CD8-positive, alpha-beta memory T cell (primary cell): ENCODE data around the gene OSCAR. TPM values are rescaled to one million over a fixed set of nuclear protein-coding genes. Genes with fewer than 3 reads are reported as not detected.

Experiments used
- CTCF ChIA-PET: fragments of 350-600 bp; sonication (Branson Sonifier 250); formaldehyde crosslinking; loops from one replicate; lab custom pipeline; 2021; ENCODE audit warnings: antibody characterized with exemption; lab: Charles Lee
- POLR2A ChIA-PET: fragments of 350-600 bp; sonication (Branson Sonifier 250); formaldehyde crosslinking; loops from one replicate; lab custom pipeline; 2021; ENCODE audit warnings: antibody characterized with exemption; lab: Charles Lee
- DNase-seq, 5 donors: peaks; one replicate each; pipeline versions ENCODE4 v3.0.0 to v3.0.0-alpha.2; 2020 to 2022; ENCODE audit warnings: mixed read lengths in 1 of 5
- H3K27ac ChIP-seq: one replicate; pipeline ENCODE4 v1.7.0; 2013; ENCODE audit warnings: low read depth, mild to moderate bottlenecking, low read length, moderate library complexity
- H3K27me3 ChIP-seq: 2 replicates; pipeline ENCODE4 v1.7.0; 2013; ENCODE audit warnings: low read length, mild to moderate bottlenecking; ENCODE audit not compliant: insufficient read depth, poor library complexity, severe bottlenecking
- H3K36me3 ChIP-seq: 2 replicates; pipeline ENCODE4 v1.7.0; 2013; ENCODE audit warnings: mild to moderate bottlenecking, low read length, moderate library complexity; ENCODE audit not compliant: insufficient read depth
- H3K4me1 ChIP-seq: 2 replicates; pipeline ENCODE4 v1.7.0; 2013; ENCODE audit warnings: mild to moderate bottlenecking, low read length, moderate library complexity; ENCODE audit not compliant: insufficient read depth
- H3K4me3 ChIP-seq: 2 replicates; pipeline ENCODE4 v1.7.0; 2013; ENCODE audit warnings: mild to moderate bottlenecking, low read length
- H3K9me3 ChIP-seq: 2 replicates; pipeline ENCODE4 v1.7.0; 2013; ENCODE audit warnings: mild to moderate bottlenecking, low read length
- H3K27ac Mint-ChIP-seq, 8 donors: one replicate each; pipeline ENCODE4 v1.8.0; 2020 to 2021; ENCODE audit warnings: mixed read lengths in 8 of 8, mild to moderate bottlenecking in 6 of 8, inconsistent platforms in 3 of 8, moderate library complexity in 3 of 8
- H3K27me3 Mint-ChIP-seq, 2 donors: one replicate each; pipeline ENCODE4 v1.8.0; 2020 to 2021; ENCODE audit warnings: mixed read lengths in 2 of 2, mild to moderate bottlenecking in 1 of 2, moderate library complexity in 1 of 2
- H3K36me3 Mint-ChIP-seq, 3 donors: one replicate each; pipeline ENCODE4 v1.8.0; 2020 to 2021; ENCODE audit warnings: mixed read lengths in 3 of 3, inconsistent platforms in 1 of 3, mild to moderate bottlenecking in 1 of 3
- H3K4me1 Mint-ChIP-seq, 3 donors: one replicate each; pipeline ENCODE4 v1.8.0; 2020 to 2021; ENCODE audit warnings: mixed read lengths in 3 of 3, inconsistent platforms in 1 of 3, mild to moderate bottlenecking in 1 of 3
- H3K4me3 Mint-ChIP-seq, 7 donors: one replicate each; pipeline ENCODE4 v1.8.0; 2020 to 2021; ENCODE audit warnings: mixed read lengths in 7 of 7, mild to moderate bottlenecking in 6 of 7, moderate library complexity in 4 of 7, inconsistent platforms in 2 of 7
- H3K9me3 Mint-ChIP-seq, 5 donors: one replicate each; pipeline ENCODE4 v1.8.0; 2020 to 2022; ENCODE audit warnings: mixed read lengths in 5 of 5, mild to moderate bottlenecking in 3 of 5, moderate library complexity in 2 of 5, inconsistent platforms in 1 of 5
- polyA plus RNA-seq: library from polyadenylated mRNA; unstranded; fragments of 300-500 nt; fragmentation: Illumina TruSeq; gene quantifications from one replicate; pipeline ENCODE4 v1.2.3, GENCODE V29; 2021
- total RNA-seq, 2 experiments: library from RNA; stranded (reverse); gene quantifications; one replicate each; pipeline ENCODE4 v1.2.3, GENCODE V29; 2021

The OSCAR gene
- total and polyA plus RNA-seq, 3 experiments from 2014 or later, result 0.17 to 0.35 (median 0.22) TPM

- H3K27ac Mint-ChIP-seq, result peak overlapping the region; percentile 86 to 98 (median 92)
- peaks cover 39% of the 10 kb centered on the region for H3K4me1 ChIP-seq
- peaks cover 40 to 56% (median 54%) of the 10 kb centered on the region in 3 donors for H3K4me1 Mint-ChIP-seq
- peak overlapping the region; percentile 43 for H3K27ac ChIP-seq
- peak overlapping the region; percentile 84 to 94 (median 89) for H3K4me3 Mint-ChIP-seq
- peaks cover 15% of the 10 kb centered on the region for H3K36me3 ChIP-seq
- H3K27me3 Mint-ChIP-seq, result peaks cover 0 to 1% of the 10 kb centered on the region in 2 donors
- H3K27me3 ChIP-seq, result no peaks in the 10 kb centered on the region
- no peaks in the 10 kb centered on the region for H3K9me3 Mint-ChIP-seq
- DNase-seq, result peak in 1 of 5 donors; percentile 10
- H3K9me3 ChIP-seq, result no peaks in the 10 kb centered on the region
- H3K36me3 Mint-ChIP-seq, result peaks cover 0 to 46% (median 2%) of the 10 kb centered on the region in 3 donors
- peak overlapping the region; percentile 39 for H3K4me3 ChIP-seq
- POLR2A ChIA-PET, result interaction anchor here (0.9 kb wide), 1 partner anchor 23 kb away, joined by 3 read pairs; the partner anchor contains the start of genes PRPF31 and TFPT
- CTCF ChIA-PET, result interaction anchor here (0.9 to 2.2 kb wide), 2 partner anchors 23 to 32 kb away, joined by 3 to 7 read pairs; partner anchors contain the start of genes PRPF31 and TFPT
Measured at GRCh38 chr19:54138489-54139256, 38.1 kb upstream of the OSCAR start.

GRCh38 chr19:54137699-54138488, 37.3 kb upstream of the OSCAR start, which contains the start of gene CNOT3:
Gene CNOT3, plus strand, starts transcription at chr19:54137762. Its CDS starts 5,217 bp downstream, at chr19:54142979.
- Mint-ChIP-seq H3K27ac (peak within 1 kb of the TSS; percentile 87 to 98 (median 92)), H3K9me3 (no peaks in the 10 kb centered on the region), H3K4me3 (peak within 1 kb of the TSS; percentile 84 to 94 (median 90)), H3K4me1 (peaks cover 40 to 56% (median 54%) of the 10 kb centered on the region in 3 donors), H3K27me3 (peaks cover 0 to 1% of the 10 kb centered on the region in 2 donors), H3K36me3 (peaks cover 0 to 39% (median 0%) of the 10 kb centered on the region in 3 donors)
- CTCF ChIA-PET, result interaction anchor here (1.1 to 2.2 kb wide), 5 partner anchors 22 to 94 kb away, joined by 3 to 11 read pairs (median 7); partner anchors contain the start of genes LENG1, MBOAT7, PRPF31 and TFPT
- peak within 1 kb of the TSS; percentile 90 for H3K27ac ChIP-seq
- DNase-seq, result peak in 4 of 5 donors; percentile 38 to 66 (median 48)
- H3K4me3 ChIP-seq, result peak within 1 kb of the TSS; percentile 87
- H3K36me3 ChIP-seq, result peaks cover 7% of the 10 kb centered on the region
- POLR2A ChIA-PET, result interaction anchor here (0.9 to 2.3 kb wide), 18 partner anchors 11 to 311 kb away, joined by 3 to 60 read pairs (median 4); partner anchors contain the start of genes LENG1, LENG8, MBOAT7 and MYADM
- H3K4me1 ChIP-seq, result peaks cover 39% of the 10 kb centered on the region
- H3K27me3 ChIP-seq, result no peaks in the 10 kb centered on the region
- H3K9me3 ChIP-seq, result no peaks in the 10 kb centered on the region

- peaks cover 0 to 31% (median 0%) of the 10 kb centered on the region in 3 donors for H3K36me3 Mint-ChIP-seq
- peak overlapping the region; percentile 81 to 92 (median 88) for H3K4me3 Mint-ChIP-seq
- Histone ChIP-seq H3K4me3 (peak overlapping the region; percentile 87), H3K9me3 (no peaks in the 10 kb centered on the region), H3K4me1 (peaks cover 39% of the 10 kb centered on the region), H3K27ac (peak overlapping the region; percentile 90), H3K36me3 (no peaks in the 10 kb centered on the region), H3K27me3 (no peaks in the 10 kb centered on the region)
- no peaks in the 10 kb centered on the region for H3K9me3 Mint-ChIP-seq
- H3K27ac Mint-ChIP-seq, result peak overlapping the region; percentile 76 to 95 (median 92)
- peaks cover 40 to 55% (median 52%) of the 10 kb centered on the region in 3 donors for H3K4me1 Mint-ChIP-seq
- ChIA-PET POLR2A (interaction anchor here (0.7 to 2.3 kb wide), 23 partner anchors 10 to 1768 kb away, joined by 3 to 60 read pairs (median 4); partner anchors contain the start of genes LENG1, LENG8, LENG9 and MBOAT7), CTCF (interaction anchor here (0.9 to 2.2 kb wide), 6 partner anchors 21 to 95 kb away, joined by 3 to 11 read pairs (median 6); partner anchors contain the start of genes LENG1, MBOAT7, PRPF31 and TFPT)
- H3K27me3 Mint-ChIP-seq, result peaks cover 0 to 1% of the 10 kb centered on the region in 2 donors
- DNase-seq, result peak; percentile 99 to 100 (median 100)
Measured at GRCh38 chr19:54136864-54137698, 36.5 kb upstream of the OSCAR start.

- Histone ChIP-seq H3K4me1 (peaks cover 39% of the 10 kb centered on the region), H3K27me3 (no peaks in the 10 kb centered on the region), H3K9me3 (no peaks in the 10 kb centered on the region), H3K27ac (peak overlapping the region; percentile 60), H3K36me3 (no peaks in the 10 kb centered on the region), H3K4me3 (peak overlapping the region; percentile 87)
- Mint-ChIP-seq H3K27ac (peak overlapping the region; percentile 76 to 95 (median 92)), H3K27me3 (peaks cover 0 to 1% of the 10 kb centered on the region in 2 donors), H3K36me3 (peaks cover 0 to 31% (median 0%) of the 10 kb centered on the region in 3 donors), H3K9me3 (no peaks in the 10 kb centered on the region), H3K4me3 (peak overlapping the region; percentile 81 to 92 (median 88)), H3K4me1 (peaks cover 36 to 47% (median 44%) of the 10 kb centered on the region in 3 donors)
- CTCF ChIA-PET, result interaction anchor here (0.9 to 2.2 kb wide), 7 partner anchors 21 to 96 kb away, joined by 3 to 11 read pairs (median 5); partner anchors contain the start of genes LENG1, MBOAT7, PRPF31 and TFPT
- POLR2A ChIA-PET, result interaction anchor here (0.7 to 2.3 kb wide), 18 partner anchors 13 to 1767 kb away, joined by 3 to 60 read pairs (median 4); partner anchors contain the start of genes LENG1, LENG9, MBOAT7 and MYADM
- no peak for DNase-seq
Measured at GRCh38 chr19:54136086-54136863, 35.7 kb upstream of the OSCAR start.

GRCh38 chr19:54133957-54134590, 33.5 kb upstream of the OSCAR start:
- Histone ChIP-seq H3K4me3 (no peak overlapping the region), H3K36me3 (no peaks in the 10 kb centered on the region), H3K9me3 (no peaks in the 10 kb centered on the region), H3K27me3 (no peaks in the 10 kb centered on the region), H3K27ac (no peak overlapping the region), H3K4me1 (peaks cover 17% of the 10 kb centered on the region)
- Mint-ChIP-seq H3K4me1 (peaks cover 20 to 25% (median 22%) of the 10 kb centered on the region in 3 donors), H3K27ac (peak overlapping the region in 2 of 8 donors; percentile 17 to 77), H3K9me3 (no peaks in the 10 kb centered on the region), H3K4me3 (no peak overlapping the region), H3K27me3 (peaks cover 0 to 1% of the 10 kb centered on the region in 2 donors), H3K36me3 (peaks cover 0 to 30% (median 0%) of the 10 kb centered on the region in 3 donors)
- ChIA-PET POLR2A (no interaction called here), CTCF (no interaction called here)
- no peak for DNase-seq

GRCh38 chr19:54133312-54133956, 32.8 kb upstream of the OSCAR start:
- Histone ChIP-seq H3K9me3 (no peaks in the 10 kb centered on the region), H3K27me3 (no peaks in the 10 kb centered on the region), H3K36me3 (no peaks in the 10 kb centered on the region), H3K4me1 (peaks cover 11% of the 10 kb centered on the region), H3K4me3 (no peak overlapping the region), H3K27ac (no peak overlapping the region)
- peak overlapping the region in 1 of 7 donors; percentile 44 for H3K4me3 Mint-ChIP-seq
- CTCF ChIA-PET, result no interaction called here
- H3K36me3 Mint-ChIP-seq, result peaks cover 0 to 30% (median 0%) of the 10 kb centered on the region in 3 donors
- no peaks in the 10 kb centered on the region for H3K9me3 Mint-ChIP-seq
- peak overlapping the region in 1 of 8 donors; percentile 60 for H3K27ac Mint-ChIP-seq
- peaks cover 14 to 18% (median 17%) of the 10 kb centered on the region in 3 donors for H3K4me1 Mint-ChIP-seq
- peaks cover 0 to 1% of the 10 kb centered on the region in 2 donors for H3K27me3 Mint-ChIP-seq
- no peak for DNase-seq
- POLR2A ChIA-PET, result no interaction called here
